DOHH2 (cell line): ENCODE measurements around the gene BSPH1.

Experiments used
- H3F3A ChIP-seq: fragments of 200-600 bp; sonication (generic), shearing (Covaris generic); 2 replicates; pipeline ENCODE4 v1.6.0; 2016; ENCODE audit warnings: antibody characterized with exemption, mild to moderate bottlenecking; ENCODE audit not compliant: control insufficient read depth, insufficient read depth
- H3K27ac ChIP-seq: fragments of 200-600 bp; sonication (generic); 2 replicates; pipeline ENCODE4 v1.5.1; 2014; ENCODE audit warnings: low read depth, mild to moderate bottlenecking, low read length, moderate library complexity
- H3K27me3 ChIP-seq: fragments of 200-600 bp; sonication (generic); 2 replicates; pipeline ENCODE4 v1.6.1; 2014; ENCODE audit warnings: mild to moderate bottlenecking, low read length, mixed read lengths; ENCODE audit not compliant: control insufficient read depth
- H3K36me3 ChIP-seq: fragments of 200-600 bp; sonication (generic); 2 replicates; pipeline ENCODE4 v1.6.1; 2014; ENCODE audit warnings: mild to moderate bottlenecking, low read length, moderate library complexity, mixed read lengths; ENCODE audit not compliant: control insufficient read depth
- H3K4me1 ChIP-seq: fragments of 200-600 bp; sonication (generic); 2 replicates; pipeline ENCODE4 v1.6.1; 2014; ENCODE audit warnings: mild to moderate bottlenecking, low read length, mixed read lengths; ENCODE audit not compliant: control insufficient read depth
- H3K4me2 ChIP-seq: fragments of 200-600 bp; sonication (generic); 2 replicates; pipeline ENCODE4 v1.6.0; 2014; ENCODE audit warnings: mild to moderate bottlenecking, low read length, moderate library complexity
- H3K4me3 ChIP-seq: fragments of 200-600 bp; sonication (generic); 2 replicates; pipeline ENCODE4 v1.5.1; 2014; ENCODE audit warnings: mild to moderate bottlenecking, low read length, mixed read lengths
- H3K79me2 ChIP-seq: fragments of 200-600 bp; sonication (generic); 2 replicates; pipeline ENCODE4 v1.6.1; 2014; ENCODE audit warnings: mild to moderate bottlenecking, low read length, mixed read lengths; ENCODE audit not compliant: control insufficient read depth
- H3K9me2 ChIP-seq: fragments of 200-600 bp; sonication (generic); replicated peaks from 2 replicates; pipeline ENCODE4 v1.6.1; 2014; ENCODE audit warnings: mild to moderate bottlenecking, low read length, mixed read lengths; ENCODE audit not compliant: control insufficient read depth
- H3K9me3 ChIP-seq: fragments of 200-600 bp; sonication (generic); 2 replicates; pipeline ENCODE4 v1.6.1; 2014; ENCODE audit warnings: antibody characterized with exemption, low read length, mixed read lengths; ENCODE audit not compliant: control insufficient read depth, insufficient read depth
- H4K20me1 ChIP-seq: fragments of 200-600 bp; sonication (generic); 2 replicates; pipeline ENCODE4 v1.6.0; 2014; ENCODE audit warnings: low read depth, mild to moderate bottlenecking, antibody characterized with exemption, low read length, moderate library complexity; ENCODE audit not compliant: control insufficient read depth, insufficient read depth
- EZH2phosphoT487 ChIP-seq: fragments of 200-600 bp; sonication (generic); IDR thresholded peaks from 2 replicates; pipeline ENCODE4 v1.6.1; 2017; ENCODE audit warnings: borderline replicate concordance, mild to moderate bottlenecking, antibody characterized with exemption, low read length, moderate library complexity, mixed read lengths
- TF ChIP-seq, protein P1 (sequence below): fragments of 200-600 bp; sonication (generic); IDR thresholded peaks from one replicate; pipeline ENCODE4 v1.5.1; 2014; ENCODE audit warnings: antibody characterized with exemption, mild to moderate bottlenecking, low read depth, low read length; ENCODE audit not compliant: poor library complexity, severe bottlenecking

Gene BSPH1

GRCh38 chr19:48030073-48030472 is 38.1 kb upstream of the BSPH1 start:
- H3K4me1 ChIP-seq = no peaks in the 10 kb centered on the region
- H3K27ac ChIP-seq = no peak overlapping the region
- no peaks in the 10 kb centered on the region for H3F3A ChIP-seq
- no peaks in the 10 kb centered on the region for H3K79me2 ChIP-seq
- H4K20me1 ChIP-seq = no peaks in the 10 kb centered on the region
- no peaks in the 10 kb centered on the region for H3K9me3 ChIP-seq
- no peaks in the 10 kb centered on the region for H3K9me2 ChIP-seq
- H3K4me2 ChIP-seq = no peak overlapping the region
- no peaks in the 10 kb centered on the region; the same call in 1 of the 2 replicates for H3K27me3 ChIP-seq
- H3K36me3 ChIP-seq = no peaks in the 10 kb centered on the region
- H3K4me3 ChIP-seq = no peak overlapping the region
- no peak for TF ChIP-seq EZH2phosphoT487
- TF ChIP-seq, protein P1, sequence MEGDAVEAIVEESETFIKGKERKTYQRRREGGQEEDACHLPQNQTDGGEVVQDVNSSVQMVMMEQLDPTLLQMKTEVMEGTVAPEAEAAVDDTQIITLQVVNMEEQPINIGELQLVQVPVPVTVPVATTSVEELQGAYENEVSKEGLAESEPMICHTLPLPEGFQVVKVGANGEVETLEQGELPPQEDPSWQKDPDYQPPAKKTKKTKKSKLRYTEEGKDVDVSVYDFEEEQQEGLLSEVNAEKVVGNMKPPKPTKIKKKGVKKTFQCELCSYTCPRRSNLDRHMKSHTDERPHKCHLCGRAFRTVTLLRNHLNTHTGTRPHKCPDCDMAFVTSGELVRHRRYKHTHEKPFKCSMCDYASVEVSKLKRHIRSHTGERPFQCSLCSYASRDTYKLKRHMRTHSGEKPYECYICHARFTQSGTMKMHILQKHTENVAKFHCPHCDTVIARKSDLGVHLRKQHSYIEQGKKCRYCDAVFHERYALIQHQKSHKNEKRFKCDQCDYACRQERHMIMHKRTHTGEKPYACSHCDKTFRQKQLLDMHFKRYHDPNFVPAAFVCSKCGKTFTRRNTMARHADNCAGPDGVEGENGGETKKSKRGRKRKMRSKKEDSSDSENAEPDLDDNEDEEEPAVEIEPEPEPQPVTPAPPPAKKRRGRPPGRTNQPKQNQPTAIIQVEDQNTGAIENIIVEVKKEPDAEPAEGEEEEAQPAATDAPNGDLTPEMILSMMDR = no peak

GRCh38 chr19:48029431-48029830 is 37.5 kb upstream of the BSPH1 start:
- no peaks in the 10 kb centered on the region for H3K9me3 ChIP-seq
- H3K4me3 ChIP-seq = no peak overlapping the region
- no peaks in the 10 kb centered on the region for H3K9me2 ChIP-seq
- TF ChIP-seq, protein P1 = no peak
- TF ChIP-seq EZH2phosphoT487 = no peak
- H3F3A ChIP-seq = no peaks in the 10 kb centered on the region
- H3K79me2 ChIP-seq = no peaks in the 10 kb centered on the region
- no peaks in the 10 kb centered on the region for H3K4me1 ChIP-seq
- H3K27me3 ChIP-seq = no peaks in the 10 kb centered on the region; the same call in 1 of the 2 replicates
- no peaks in the 10 kb centered on the region for H3K36me3 ChIP-seq
- no peak overlapping the region for H3K27ac ChIP-seq
- H4K20me1 ChIP-seq = no peaks in the 10 kb centered on the region
- H3K4me2 ChIP-seq = no peak overlapping the region

GRCh38 chr19:48025480-48025879 is 33.5 kb upstream of the BSPH1 start:
- Histone ChIP-seq H3K4me2 (no peak overlapping the region), H3K4me3 (no peak overlapping the region), H3K9me3 (no peaks in the 10 kb centered on the region), H3K79me2 (no peaks in the 10 kb centered on the region), H3K27me3 (no peaks in the 10 kb centered on the region; the same call in 1 of the 2 replicates), H3F3A (no peaks in the 10 kb centered on the region), H3K27ac (no peak overlapping the region), H3K36me3 (no peaks in the 10 kb centered on the region), H3K9me2 (no peaks in the 10 kb centered on the region), H4K20me1 (no peaks in the 10 kb centered on the region), H3K4me1 (no peaks in the 10 kb centered on the region)
- no peak for TF ChIP-seq EZH2phosphoT487
- TF ChIP-seq, protein P1 = no peak
